Mammary epithelial cell (primary cell): ENCODE results near the gene ARMH4.

Source experiments
- EZH2 ChIP-seq: IDR thresholded peaks from 2 replicates; pipeline ENCODE4 v1.6.1; 2012; ENCODE audit warnings: low read length, inconsistent platforms, borderline replicate concordance
- TF ChIP-seq, protein P1 (sequence below), 2 donors: IDR thresholded peaks in 1 of 2; conservative IDR thresholded peaks in 1 of 2; 2 replicates each; pipeline ENCODE4 v1.5.1; 2011 to 2012; ENCODE audit warnings: inconsistent platforms in 2 of 2, low read length in 2 of 2, mild to moderate bottlenecking in 2 of 2, control low read depth in 1 of 2, low read depth in 1 of 2; ENCODE audit not compliant: insufficient read depth in 1 of 2; ENCODE audit errors: extremely low read depth in 1 of 2

DNA sequence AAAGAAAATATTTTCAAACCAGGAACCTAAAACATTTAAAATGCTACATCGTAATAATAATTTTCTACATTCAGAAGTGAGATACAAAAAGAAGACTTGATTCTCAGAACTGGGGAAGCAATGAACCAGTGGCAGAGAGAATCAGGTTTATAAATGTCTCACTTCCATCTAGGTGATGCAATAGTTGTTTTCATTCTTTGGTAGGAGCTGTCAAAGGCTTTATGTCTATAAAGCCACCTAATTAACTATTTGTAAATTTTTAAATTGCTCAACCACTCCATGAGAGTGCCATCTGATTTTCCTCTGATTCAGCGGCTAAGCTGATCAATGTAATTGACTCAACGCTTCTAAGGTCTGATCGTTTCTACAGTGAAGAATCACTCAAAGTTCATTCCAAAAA lies 66.1 kb downstream of the ARMH4 start:
- TF ChIP-seq, protein P1, sequence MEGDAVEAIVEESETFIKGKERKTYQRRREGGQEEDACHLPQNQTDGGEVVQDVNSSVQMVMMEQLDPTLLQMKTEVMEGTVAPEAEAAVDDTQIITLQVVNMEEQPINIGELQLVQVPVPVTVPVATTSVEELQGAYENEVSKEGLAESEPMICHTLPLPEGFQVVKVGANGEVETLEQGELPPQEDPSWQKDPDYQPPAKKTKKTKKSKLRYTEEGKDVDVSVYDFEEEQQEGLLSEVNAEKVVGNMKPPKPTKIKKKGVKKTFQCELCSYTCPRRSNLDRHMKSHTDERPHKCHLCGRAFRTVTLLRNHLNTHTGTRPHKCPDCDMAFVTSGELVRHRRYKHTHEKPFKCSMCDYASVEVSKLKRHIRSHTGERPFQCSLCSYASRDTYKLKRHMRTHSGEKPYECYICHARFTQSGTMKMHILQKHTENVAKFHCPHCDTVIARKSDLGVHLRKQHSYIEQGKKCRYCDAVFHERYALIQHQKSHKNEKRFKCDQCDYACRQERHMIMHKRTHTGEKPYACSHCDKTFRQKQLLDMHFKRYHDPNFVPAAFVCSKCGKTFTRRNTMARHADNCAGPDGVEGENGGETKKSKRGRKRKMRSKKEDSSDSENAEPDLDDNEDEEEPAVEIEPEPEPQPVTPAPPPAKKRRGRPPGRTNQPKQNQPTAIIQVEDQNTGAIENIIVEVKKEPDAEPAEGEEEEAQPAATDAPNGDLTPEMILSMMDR (conservative IDR thresholded peaks at IDR 0.05 in 1 of 2, IDR thresholded peaks at IDR 0.05 in 1 of 2; ENCODE audit: extremely low read depth in 1 of 2, insufficient read depth in 1 of 2, low read depth in 1 of 2, low read length in 2 of 2), result no peak
- no peak for TF ChIP-seq EZH2
